OCI-LY1 (cell line): Measurements from ENCODE around the gene PVALB.

ENCODE experiments used
- H2AFZ ChIP-seq: fragments of 200-600 bp; sonication (generic), shearing (Covaris generic); 2 replicates; pipeline ENCODE4 v1.6.0; 2014; ENCODE audit warnings: antibody characterized with exemption, mild to moderate bottlenecking, low read length
- H3F3A ChIP-seq: fragments of 200-600 bp; sonication (generic), shearing (Covaris generic); 2 replicates; pipeline ENCODE4 v1.6.0; 2014; ENCODE audit warnings: mild to moderate bottlenecking, antibody characterized with exemption, low read length, moderate library complexity; ENCODE audit not compliant: insufficient read depth
- H3K27ac ChIP-seq: fragments of 200-600 bp; sonication (generic); 2 replicates; pipeline ENCODE4 v1.5.1; 2014; ENCODE audit warnings: low read length, mixed run types, mild to moderate bottlenecking, low read depth; ENCODE audit not compliant: poor library complexity, severe bottlenecking
- H3K27me3 ChIP-seq: fragments of 200-600 bp; sonication (generic); 2 replicates; pipeline ENCODE4 v1.6.0; 2014; ENCODE audit warnings: antibody characterized with exemption, mild to moderate bottlenecking, low read length, moderate library complexity; ENCODE audit not compliant: insufficient read depth
- H3K36me3 ChIP-seq: fragments of 200-600 bp; sonication (generic); 2 replicates; pipeline ENCODE4 v1.6.1; 2014; ENCODE audit warnings: mild to moderate bottlenecking, antibody characterized with exemption, low read length, moderate library complexity, mixed read lengths; ENCODE audit not compliant: insufficient read depth
- H3K4me1 ChIP-seq: fragments of 200-600 bp; sonication (generic); 2 replicates; pipeline ENCODE4 v1.5.1; 2014; ENCODE audit warnings: mild to moderate bottlenecking, low read length, moderate library complexity; ENCODE audit not compliant: insufficient read depth, severe bottlenecking
- H3K4me2 ChIP-seq: fragments of 200-600 bp; sonication (generic), shearing (Covaris generic); 2 replicates; pipeline ENCODE4 v1.6.1; 2014; ENCODE audit warnings: low read length
- H3K4me3 ChIP-seq: fragments of 200-600 bp; sonication (generic); 2 replicates; pipeline ENCODE4 v1.5.1; 2014; ENCODE audit warnings: low read length, low read depth, mild to moderate bottlenecking, mixed read lengths; ENCODE audit not compliant: poor library complexity, severe bottlenecking
- H3K79me2 ChIP-seq: fragments of 200-600 bp; shearing (Covaris generic); 2 replicates; pipeline ENCODE4 v1.6.1; 2016; ENCODE audit warnings: mixed run types, low read length, mixed read lengths; ENCODE audit not compliant: insufficient read depth
- H3K9ac ChIP-seq: fragments of 200-600 bp; sonication (generic), shearing (Covaris generic); 2 replicates; pipeline ENCODE4 v1.6.1; 2014; ENCODE audit warnings: mild to moderate bottlenecking, low read length, mixed read lengths
- H3K9me2 ChIP-seq: fragments of 200-600 bp; sonication (generic), shearing (Covaris generic); 2 replicates; pipeline ENCODE4 v1.6.1; 2014; ENCODE audit warnings: low read depth, mild to moderate bottlenecking, low read length, mixed read lengths
- H3K9me3 ChIP-seq: fragments of 200-600 bp; shearing (Covaris generic); 2 replicates; pipeline ENCODE4 v1.6.1; 2014; ENCODE audit warnings: low read length, mixed read lengths
- H4K20me1 ChIP-seq: fragments of 200-600 bp; sonication (generic), shearing (Covaris generic); 2 replicates; pipeline ENCODE4 v1.6.0; 2016; ENCODE audit warnings: mild to moderate bottlenecking, low read length; ENCODE audit not compliant: insufficient read depth
- EZH2 ChIP-seq: fragments of 200-600 bp; sonication (generic), shearing (Covaris generic); IDR thresholded peaks from 2 replicates; pipeline ENCODE4 v1.8.0; 2017; ENCODE audit warnings: borderline replicate concordance, mixed run types, mild to moderate bottlenecking, antibody characterized with exemption, low read length, moderate library complexity, mixed read lengths
- TF ChIP-seq, protein P1 (sequence below): fragments of 200-600 bp; sonication (generic), shearing (Covaris generic); IDR thresholded peaks from 2 replicates; pipeline ENCODE4 v1.5.1; 2017; ENCODE audit warnings: mild to moderate bottlenecking, antibody characterized with exemption, low read length, moderate library complexity, mixed read lengths

Gene PVALB

DNA sequence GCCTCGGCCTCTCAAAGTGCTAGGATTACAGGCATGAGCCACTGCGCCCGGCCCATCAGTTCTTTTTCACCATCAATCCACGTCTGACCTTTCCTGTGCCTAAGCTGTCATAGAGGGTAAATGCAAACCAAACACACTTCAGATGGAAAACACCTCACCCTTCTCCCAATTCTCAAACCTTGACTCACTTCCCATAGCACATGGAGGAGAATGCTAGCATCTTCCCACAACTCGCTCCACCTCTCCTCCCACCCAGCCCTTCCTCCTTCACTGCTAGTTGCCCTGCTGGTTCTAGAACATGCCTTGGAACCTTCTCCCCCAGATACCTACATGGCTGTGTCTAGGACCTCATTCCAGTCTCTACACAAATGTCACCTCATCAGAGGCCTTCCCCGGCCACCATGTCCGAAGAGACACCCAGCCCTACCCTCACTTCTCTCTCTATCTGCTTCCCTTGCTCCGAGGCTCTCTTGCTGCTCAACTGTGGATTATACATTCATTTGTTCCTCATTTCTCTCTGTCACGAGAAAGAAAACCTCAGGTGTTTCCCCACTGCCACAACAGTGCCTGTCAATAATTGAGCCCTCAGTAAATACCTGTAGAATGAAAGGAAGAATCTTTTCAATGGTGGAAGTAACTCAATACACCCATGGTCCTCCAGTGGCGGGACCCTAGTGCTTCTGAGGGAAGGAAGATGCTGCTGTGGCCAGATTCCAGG, 22.7 kb upstream of the PVALB start:
- Histone ChIP-seq H3K4me1 (no peaks in the 10 kb centered on the region), H2AFZ (no peak overlapping the region), H3K4me2 (no peak overlapping the region), H3K36me3 (no peaks in the 10 kb centered on the region), H3K79me2 (no peaks in the 10 kb centered on the region), H3K27ac (no peak overlapping the region), H3F3A (no peaks in the 10 kb centered on the region), H3K4me3 (no peak overlapping the region), H3K9ac (no peak overlapping the region), H3K27me3 (peaks cover 5% of the 10 kb centered on the region; the same call in 1 of the 2 replicates), H4K20me1 (no peaks in the 10 kb centered on the region), H3K9me2 (no peaks in the 10 kb centered on the region), H3K9me3 (peaks cover 3% of the 10 kb centered on the region)
- TF ChIP-seq, protein P1, sequence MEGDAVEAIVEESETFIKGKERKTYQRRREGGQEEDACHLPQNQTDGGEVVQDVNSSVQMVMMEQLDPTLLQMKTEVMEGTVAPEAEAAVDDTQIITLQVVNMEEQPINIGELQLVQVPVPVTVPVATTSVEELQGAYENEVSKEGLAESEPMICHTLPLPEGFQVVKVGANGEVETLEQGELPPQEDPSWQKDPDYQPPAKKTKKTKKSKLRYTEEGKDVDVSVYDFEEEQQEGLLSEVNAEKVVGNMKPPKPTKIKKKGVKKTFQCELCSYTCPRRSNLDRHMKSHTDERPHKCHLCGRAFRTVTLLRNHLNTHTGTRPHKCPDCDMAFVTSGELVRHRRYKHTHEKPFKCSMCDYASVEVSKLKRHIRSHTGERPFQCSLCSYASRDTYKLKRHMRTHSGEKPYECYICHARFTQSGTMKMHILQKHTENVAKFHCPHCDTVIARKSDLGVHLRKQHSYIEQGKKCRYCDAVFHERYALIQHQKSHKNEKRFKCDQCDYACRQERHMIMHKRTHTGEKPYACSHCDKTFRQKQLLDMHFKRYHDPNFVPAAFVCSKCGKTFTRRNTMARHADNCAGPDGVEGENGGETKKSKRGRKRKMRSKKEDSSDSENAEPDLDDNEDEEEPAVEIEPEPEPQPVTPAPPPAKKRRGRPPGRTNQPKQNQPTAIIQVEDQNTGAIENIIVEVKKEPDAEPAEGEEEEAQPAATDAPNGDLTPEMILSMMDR = no peak
- no peak for TF ChIP-seq EZH2

DNA sequence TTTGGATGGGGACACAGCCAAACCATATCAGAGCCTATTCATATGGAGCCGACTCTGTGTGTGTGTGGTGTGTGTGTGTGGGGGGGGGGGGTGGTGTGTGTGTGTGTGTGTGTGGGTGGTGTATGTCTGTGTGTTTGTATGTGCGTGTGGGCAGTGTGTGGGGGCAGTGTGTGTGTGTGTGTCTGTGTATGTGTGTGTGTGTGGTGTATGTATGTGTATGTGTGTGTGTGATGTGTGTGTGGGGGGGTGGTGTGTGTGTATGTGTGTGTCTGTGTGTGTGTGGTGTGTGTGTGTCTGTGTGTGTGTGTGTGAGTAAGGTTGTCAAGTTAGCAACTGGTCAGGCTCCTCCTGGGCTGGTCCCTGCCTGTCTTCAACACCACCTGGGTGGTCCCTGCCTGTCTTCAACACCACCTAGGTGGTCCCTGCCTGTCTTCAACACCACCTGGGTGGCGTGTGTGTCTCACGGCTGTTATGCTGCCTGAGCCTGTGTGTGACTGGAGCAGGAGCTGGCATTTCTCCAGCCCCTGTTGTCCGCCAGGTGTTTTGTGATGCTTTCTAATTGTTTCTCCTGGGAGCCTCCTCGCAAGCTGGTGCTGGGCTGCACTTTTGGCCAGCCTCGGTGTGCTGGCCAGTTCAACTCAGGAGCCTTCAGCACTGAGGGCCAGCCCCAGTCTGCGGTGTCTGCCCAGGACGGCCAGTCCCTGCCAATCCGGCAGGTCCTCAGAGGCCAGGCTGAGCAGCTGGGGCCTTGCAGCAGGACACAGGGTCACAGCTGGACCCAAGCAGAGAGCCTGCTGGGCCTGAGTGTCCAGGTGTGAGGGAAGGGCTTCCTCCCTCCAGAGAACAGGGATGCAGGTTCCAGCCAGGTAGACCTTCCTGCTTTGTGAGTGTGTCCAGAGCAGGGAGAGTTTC, 21.5 kb upstream of the PVALB start:
- no peaks in the 10 kb centered on the region for H3K9me2 ChIP-seq
- H3K4me3 ChIP-seq = no peak overlapping the region
- TF ChIP-seq EZH2 = no peak
- TF ChIP-seq, protein P1 = no peak
- peaks cover 5% of the 10 kb centered on the region; the same call in 1 of the 2 replicates for H3K27me3 ChIP-seq
- H4K20me1 ChIP-seq = no peaks in the 10 kb centered on the region
- H2AFZ ChIP-seq = no peak overlapping the region
- H3K9ac ChIP-seq = no peak overlapping the region
- no peaks in the 10 kb centered on the region for H3F3A ChIP-seq
- H3K27ac ChIP-seq = no peak overlapping the region
- no peaks in the 10 kb centered on the region for H3K79me2 ChIP-seq
- H3K4me2 ChIP-seq = no peak overlapping the region
- no peaks in the 10 kb centered on the region for H3K4me1 ChIP-seq
- peaks cover 4% of the 10 kb centered on the region for H3K9me3 ChIP-seq
- H3K36me3 ChIP-seq = no peaks in the 10 kb centered on the region

DNA sequence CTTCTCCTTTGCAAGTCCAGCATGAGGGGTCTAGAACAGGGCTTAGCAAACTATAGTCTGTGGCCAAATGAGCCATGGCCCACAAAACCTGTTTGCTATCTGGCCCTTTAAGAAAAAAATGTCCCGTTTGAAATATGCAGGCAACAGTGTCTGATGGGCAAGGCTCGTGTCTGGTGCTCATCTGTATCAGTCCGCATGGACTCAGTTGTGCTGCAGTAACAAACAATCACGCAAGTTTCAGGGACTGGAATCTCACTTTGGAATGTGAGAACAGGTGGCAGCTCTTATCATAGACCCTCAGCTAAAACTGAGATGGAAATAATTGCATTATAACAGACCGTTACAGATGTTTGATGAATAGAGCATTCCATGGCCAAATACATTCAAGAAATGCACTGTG, 19.1 kb upstream of the PVALB start:
- Histone ChIP-seq H3K4me3 (no peak overlapping the region), H3K4me1 (peaks cover 5% of the 10 kb centered on the region), H3K36me3 (no peaks in the 10 kb centered on the region), H3K9me3 (peaks cover 5% of the 10 kb centered on the region), H3K9me2 (no peaks in the 10 kb centered on the region), H4K20me1 (no peaks in the 10 kb centered on the region), H3F3A (no peaks in the 10 kb centered on the region), H3K79me2 (no peaks in the 10 kb centered on the region), H3K27ac (no peak overlapping the region), H3K4me2 (no peak overlapping the region), H3K9ac (no peak overlapping the region), H2AFZ (no peak overlapping the region), H3K27me3 (peaks cover 5% of the 10 kb centered on the region; the same call in 1 of the 2 replicates)
- TF ChIP-seq, protein P1 = no peak
- TF ChIP-seq EZH2 = no peak
